Kidney capillary endothelial cell (primary cell): ENCODE results near the gene FBXW5.
A peak's percentile ranks its signal among the peaks of the same experiment; 100 is the strongest.

Source experiments
- DNase-seq: peaks from one replicate; pipeline ENCODE4 v3.0.0-alpha.2; 2018; ENCODE audit warnings: low spot score

The FBXW5 gene

DNA sequence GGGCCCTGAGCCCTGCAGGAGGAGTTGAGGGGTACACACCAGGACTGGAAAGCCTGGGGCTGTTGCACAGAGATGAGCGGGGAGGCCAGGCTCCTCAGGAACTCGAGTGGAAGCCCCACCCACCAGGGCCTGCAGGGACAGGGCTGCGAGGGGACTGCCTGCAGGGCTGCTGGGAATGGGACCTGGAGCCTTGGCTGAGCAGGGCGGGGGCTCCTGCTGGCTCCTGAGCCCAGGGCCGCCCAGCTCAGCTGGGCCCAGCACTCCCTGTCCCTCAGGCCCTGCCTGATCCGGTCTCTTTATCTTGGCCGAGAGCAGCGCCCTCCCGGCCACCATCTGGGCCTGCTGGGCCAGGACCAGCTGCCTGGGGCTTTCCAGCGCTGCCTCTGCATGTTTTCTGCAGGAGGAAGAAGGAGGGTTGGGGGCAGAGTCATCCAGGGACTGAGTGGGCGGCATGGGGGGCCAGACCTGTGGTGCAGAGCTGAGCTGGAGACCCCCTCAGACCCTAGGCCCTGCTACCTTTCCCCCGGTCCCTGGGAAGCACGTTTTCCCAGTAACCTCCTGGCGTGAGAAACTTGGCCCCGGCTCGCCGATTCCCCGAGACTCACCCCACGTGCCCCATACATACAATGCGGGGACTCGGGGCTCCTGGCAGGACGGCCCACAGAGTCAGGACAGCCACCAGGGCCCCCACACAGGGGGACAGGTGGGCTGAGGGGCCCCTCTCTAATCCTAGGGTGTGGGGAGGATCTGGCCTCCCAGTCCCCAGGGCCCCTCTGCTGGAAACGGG is 16.9 kb upstream of the FBXW5 start:
- DNase-seq = no peak

- no peak for DNase-seq
Measured at GRCh38 chr9:136960938-136961275, 16.4 kb upstream of the FBXW5 start.

DNA sequence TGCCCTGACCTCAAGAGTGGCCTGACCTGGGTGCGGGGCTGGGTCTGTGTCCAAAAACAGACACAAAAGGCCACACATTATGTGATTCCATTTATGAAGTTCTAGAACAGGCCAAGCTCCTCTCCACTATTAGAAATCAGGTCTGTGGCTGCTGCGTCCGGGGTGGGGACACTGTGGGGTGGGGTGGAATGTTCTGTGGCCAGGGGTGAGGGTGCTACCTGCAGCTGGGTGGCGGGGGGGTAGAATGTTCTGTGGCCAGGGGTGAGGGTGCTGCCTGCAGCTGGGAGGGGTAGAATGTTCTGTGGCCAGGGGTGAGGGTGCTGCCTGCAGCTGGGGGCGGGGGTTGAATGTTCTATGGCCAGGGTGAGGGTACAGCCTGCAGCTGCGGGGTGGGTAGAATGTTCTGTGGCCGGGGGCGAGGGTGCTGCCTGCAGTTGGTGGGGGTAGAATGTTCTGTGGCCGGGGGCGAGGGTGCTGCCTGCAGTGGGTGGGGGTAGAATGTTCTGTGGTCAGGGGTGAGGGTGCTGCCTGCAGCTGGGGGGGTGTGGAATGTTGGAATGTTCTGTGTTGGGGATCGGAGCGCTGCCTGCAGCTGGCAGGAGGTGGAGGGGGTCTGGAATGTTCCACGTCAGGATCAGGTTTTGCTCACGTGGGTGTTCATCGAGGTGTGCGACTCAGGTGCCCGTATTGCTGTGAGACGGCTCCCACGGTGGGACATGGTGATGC is 15.8 kb upstream of the FBXW5 start:
- no peak for DNase-seq

- no peak for DNase-seq
Measured at GRCh38 chr9:136958898-136959850, 14.6 kb upstream of the FBXW5 start.

DNA sequence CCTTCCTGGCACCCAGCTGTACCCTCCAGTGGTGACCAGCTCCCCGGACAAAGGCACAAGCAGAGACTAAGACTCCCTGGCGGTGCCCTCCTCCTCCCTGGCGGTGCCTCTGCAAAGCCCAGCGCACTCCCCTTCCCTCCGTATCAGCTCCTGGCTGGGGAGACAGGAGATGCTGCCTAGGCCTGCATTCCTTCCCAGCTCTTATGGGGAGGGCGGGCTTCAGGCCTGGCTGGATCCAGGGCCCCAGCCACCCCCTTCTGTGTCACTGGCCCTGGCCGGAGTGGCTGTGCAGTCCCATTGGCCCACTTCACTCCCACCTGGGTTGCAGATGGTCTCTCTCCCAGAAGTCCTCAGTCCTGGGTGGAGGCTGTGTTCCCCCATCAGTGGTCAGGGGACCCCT is 13.9 kb upstream of the FBXW5 start:
- DNase-seq = no peak

DNA sequence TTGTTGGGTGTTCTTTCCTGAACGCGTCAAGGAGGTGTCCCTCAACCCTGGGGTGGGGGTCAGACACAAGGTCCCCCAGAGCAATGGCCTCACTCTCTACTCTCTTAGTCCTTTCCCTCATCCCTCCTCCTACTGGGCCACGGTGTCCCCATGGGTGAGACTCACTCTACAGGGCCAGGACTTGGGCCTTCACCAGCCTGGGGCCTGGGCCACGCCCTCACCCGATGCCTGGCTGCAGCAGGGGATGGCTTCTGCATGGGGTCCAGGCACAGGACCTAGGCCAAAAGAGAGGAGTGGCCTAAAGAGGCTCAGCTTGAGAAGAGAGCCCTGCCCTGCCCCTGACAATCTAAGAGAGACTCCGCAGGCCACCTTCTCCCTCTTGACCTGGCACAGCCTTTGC is 13.4 kb upstream of the FBXW5 start:
- DNase-seq = no peak

DNA sequence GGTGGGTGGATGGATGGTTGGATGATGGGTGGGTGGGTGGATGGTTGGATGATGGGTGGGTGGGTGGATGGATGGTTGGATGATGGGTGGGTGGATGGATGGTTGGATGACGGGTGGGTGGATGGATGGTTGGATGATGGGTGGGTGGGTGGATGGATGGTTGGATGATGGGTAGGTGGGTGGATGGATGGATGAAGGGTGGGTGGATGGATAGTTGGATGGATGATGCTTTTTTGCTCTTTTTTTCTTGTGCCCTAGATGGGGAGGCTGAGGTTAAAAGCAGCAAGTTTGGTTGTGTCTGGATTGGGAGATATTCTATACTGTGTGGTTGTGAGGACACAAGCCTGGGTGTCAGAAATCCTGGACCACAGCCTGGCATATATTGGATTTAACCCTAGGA is 12.9 kb upstream of the FBXW5 start:
- DNase-seq = no peak

DNA sequence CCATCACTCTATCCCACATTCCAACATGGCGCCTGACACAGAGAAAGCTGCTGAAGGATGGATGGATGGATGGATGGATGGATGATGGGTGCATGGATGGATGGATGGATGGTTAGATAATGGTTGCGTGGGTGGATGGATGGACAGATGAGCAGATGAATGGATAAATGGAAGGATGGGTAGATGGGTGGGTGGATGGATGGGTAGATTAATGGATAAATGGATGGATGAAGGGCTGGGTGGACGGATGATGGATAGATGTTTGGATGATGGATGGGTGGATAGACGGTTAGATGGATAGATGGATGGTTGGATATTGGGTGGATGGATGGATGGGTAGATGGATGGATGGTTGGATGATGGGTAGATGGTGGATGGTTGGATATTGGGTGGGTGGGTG is 12.1 kb upstream of the FBXW5 start:
- DNase-seq = no peak

DNA sequence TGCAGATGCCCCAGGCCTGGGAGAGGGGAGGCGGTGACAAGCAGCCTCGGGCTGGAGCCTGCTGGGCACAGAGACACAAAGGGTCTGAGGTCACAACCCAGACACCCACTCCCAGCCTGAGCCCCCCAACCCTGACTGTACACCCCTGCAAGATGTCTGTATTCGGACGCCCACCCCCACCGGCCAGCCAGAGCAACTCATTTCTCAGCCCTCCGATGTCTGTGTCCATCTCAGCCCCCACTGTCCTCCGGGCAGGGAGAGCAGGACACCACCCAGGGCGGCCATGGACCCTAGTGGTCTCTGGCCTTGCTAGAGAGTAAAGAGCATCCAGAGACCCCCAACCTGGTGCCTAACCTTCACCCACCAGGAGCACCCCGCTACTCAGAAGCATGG is 11.4 kb upstream of the FBXW5 start:
- no peak for DNase-seq

DNA sequence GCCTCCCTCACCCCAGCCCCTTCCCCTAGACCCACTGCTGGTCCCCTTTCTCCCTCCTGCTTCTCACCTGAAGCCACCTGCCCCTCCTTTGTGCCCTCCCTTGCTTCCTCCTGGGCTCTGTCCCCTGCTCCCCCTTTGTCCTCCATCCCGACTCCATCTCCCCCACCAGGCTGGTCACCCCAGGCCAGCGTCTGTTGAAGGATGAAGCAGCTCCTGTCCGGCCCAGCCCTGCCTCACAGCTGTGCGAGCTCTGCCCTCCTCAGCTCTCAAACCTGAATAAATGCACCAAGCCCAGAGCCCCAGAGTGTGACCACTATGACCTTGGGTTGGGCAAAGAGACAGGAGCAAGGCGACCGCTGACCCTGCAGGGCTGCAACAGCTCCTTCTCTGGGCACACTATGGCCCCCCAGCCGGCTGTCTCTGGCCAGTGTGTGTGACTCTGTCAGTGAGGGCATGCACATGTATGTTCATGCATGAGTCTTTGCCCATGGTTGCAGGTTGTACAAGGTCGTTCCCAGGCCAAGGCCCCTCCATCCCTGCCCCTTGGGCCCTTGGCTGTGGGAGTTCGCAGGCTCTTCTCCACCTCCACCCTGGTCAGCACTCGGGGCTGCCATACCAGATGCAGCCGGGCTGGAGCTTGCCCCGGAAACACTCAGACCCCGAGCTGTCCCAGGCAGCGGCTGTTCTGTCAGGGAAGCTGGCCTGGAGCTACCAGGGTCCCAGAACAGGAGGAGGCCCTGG is 10.8 kb upstream of the FBXW5 start:
- no peak for DNase-seq

GRCh38 chr9:136954270-136955083 is 9.9 kb upstream of the FBXW5 start:
- no peak for DNase-seq

DNA sequence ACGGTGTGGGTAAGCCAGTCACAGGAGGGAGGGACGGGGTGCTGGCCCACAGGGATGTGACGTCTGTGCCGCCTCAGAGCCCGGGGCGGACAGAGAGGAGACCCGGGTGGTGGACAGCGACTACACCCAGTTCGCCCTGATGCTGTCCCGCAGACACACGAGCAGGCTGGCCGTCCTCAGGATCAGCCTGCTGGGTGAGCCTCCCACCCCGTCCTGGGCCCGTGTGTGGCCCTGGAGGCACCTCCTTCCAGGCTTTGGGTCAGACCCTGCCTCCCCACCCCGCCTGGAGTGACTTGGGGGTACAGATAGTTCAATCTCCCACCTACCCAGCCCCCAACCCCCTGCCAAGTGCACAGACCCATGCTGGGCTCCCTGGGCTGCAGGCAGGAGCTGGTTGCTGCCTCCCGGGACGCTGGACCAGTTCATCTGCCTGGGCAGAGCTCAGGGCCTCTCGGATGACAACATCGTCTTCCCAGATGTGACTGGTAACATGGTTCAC is 9.3 kb upstream of the FBXW5 start:
- DNase-seq = no peak

DNA sequence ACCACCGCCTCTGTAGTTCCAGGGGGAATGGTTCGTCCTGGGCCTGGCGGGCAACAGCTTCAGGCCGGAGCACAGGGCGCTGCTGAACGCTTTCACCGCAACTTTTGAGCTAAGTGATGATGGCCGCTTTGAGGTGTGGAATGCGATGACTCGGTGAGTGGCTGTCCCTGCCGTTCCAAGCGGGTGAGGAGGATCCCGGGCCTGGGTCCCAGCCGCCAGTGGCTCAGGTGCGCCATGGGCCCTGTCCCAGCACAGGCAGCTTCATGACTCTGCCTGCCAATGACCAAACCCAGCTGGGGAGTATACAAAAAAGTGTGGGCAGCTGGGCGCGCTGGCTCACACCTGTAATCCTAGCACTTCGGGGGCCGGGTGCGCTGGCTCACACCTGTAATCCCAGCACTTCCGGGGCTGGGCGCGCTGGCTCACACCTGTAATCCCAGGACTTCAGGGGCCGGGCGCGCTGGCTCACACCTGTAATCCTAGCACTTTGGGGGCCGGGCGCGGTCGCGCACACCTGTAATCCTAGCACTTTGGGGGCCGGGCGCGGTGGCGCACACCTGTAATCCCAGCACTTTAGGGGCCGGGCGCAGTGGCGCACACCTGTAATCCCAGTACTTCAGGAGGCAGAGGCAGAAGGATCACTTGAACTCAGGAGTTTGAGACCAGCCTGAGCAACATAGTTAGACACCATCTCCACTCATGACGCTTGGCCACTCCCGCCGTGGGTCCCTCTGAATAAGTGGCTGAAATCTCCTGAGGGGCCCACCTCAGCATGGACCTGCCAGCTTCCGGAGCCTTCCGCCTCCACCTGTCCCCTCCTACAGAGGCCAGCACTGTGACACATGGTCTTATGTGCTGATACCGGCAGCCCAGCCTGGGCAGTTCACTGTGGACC is 8.6 kb upstream of the FBXW5 start:
- DNase-seq = no peak

- DNase-seq = no peak
Measured at GRCh38 chr9:136952321-136952850, 7.8 kb upstream of the FBXW5 start.

DNA sequence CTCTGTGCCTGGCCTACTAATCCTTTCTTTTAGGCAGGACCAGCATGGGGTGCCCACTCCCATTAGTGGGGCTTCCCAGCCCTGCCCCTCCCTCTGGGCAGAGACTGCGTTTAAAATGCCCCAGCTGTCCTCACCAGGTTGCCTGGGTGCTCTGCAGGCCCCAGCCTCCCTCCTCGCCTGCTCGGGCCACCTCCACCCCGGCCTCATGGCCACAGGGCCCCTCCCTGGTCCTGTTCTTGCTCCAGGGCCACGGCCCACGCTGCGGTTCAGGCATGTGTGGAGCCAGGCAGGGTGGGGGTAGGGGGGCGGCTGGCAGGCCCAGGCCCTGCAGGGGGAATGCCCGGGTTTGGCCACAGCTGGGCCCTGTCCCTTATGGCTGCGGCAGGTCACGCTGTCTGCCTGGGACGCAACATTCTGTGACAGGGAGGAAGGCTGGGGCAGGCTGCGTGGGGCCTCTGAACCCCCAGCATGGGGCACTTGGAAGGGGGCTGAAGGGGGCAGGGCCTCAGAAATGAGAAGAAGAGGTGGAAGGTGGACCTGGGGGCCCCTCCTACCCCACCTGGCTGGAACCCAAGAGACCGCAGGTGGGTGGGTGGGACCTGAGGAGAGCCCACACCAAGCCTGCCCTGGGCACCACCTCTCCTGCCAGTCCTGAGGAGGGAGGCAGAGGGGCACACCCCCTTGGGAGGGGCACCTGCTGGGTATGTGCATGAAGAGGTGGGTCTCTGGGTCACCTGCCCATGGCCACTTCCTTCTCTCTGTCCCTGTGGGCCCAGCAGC is 7.2 kb upstream of the FBXW5 start, which contains the start of gene LCN12:
Gene LCN12 (plus strand): TSS at position 733 of the 780 bp plus-strand sequence. CDS start 55 bp downstream, outside the sequence.
- DNase-seq = no peak

GRCh38 chr9:136950656-136951276 is 6.2 kb upstream of the FBXW5 start:
- no peak for DNase-seq

GRCh38 chr9:136949817-136950655 is 5.5 kb upstream of the FBXW5 start:
- DNase-seq = peak; percentile 51
